HG03378 (cell line): ENCODE results near the gene STK4.

Source experiments
- ATAC-seq: cut with Tn5 transposase; IDR thresholded peaks from one replicate; pipeline ENCODE4 v1.9.1; 2021; ENCODE audit warnings: mild to moderate bottlenecking, moderate library complexity; ENCODE audit not compliant: unreplicated experiment

Gene STK4

DNA sequence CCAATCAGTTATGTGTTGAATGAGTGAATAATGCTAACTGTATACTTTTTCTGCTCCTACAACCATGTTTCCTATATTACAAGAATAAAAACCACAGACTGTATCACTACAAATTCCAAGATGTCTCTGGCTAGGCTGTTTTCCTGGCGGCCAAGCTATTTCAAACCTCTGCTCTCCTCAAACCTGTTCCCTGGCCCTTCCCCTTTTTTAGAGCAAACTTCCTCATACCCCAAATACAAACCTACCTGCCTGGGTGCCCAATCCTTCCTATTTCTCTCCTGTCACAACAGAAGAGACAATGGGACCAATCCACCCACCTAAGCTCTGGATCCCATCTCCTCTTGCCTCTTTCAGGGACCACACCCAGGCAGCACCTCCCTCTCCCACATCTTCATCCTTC lies 13.6 kb upstream of the STK4 start:
- no peak for ATAC-seq

GRCh38 chr20:44954211-44954610 lies 12.1 kb upstream of the STK4 start:
- no peak for ATAC-seq

DNA sequence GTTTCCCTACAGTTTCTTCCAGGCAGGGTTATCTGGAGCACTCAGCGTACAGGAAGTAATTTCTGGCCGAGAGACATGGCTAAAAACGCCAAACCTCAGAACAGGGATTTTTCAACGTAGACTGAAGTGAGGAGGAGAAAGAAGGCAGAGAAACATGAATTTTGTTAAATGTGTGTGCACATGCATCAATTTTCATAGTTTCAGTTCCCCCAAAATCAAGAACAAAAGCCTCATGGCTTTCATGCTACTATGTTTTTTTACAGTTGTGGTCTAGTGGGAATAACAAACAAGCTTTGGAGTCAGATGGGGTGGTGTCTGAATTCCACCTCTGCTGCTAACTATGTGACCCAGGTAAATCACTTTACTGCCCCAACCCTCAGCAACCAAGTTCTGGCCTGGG lies 11.0 kb upstream of the STK4 start:
- ATAC-seq: no peak

DNA sequence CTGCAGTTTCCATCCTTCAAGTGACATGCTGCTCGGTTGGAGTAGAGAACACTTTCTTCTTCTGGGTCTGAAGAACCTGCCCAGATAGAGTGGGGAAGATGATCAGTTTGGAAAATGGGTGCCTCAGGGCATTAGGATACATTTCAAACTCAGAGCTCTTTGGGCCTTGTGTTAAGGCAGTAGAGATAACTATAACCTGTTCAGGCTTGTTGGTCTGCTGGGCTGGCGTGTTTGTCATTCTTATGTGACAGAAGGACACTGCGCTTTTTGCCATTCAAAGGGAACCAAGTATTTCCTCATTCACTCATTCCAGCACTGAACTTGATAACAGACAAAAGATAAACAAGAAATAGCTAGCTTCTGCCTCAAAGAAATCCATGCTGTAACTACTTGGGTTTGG lies 9.9 kb upstream of the STK4 start:
- no peak for ATAC-seq

DNA sequence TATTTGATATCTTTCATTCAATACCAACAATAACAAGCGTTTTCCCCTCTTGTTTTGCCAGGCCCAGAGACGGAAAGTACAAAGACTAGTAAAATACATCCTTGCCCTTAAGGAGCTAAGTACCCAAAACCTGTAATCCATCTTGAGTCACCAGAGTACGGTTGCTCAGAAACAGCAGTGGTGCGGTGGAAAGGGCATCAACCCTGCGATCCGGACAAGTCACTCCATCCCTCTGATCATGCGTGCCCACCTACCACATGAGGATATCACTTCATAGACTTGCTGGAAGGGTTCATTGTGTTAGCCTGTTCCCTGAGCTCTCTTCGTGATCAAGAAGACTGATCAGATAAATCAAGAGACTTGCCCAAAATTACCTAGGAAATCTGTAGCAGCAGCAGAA lies 8.0 kb upstream of the STK4 start:
- ATAC-seq: no peak

DNA sequence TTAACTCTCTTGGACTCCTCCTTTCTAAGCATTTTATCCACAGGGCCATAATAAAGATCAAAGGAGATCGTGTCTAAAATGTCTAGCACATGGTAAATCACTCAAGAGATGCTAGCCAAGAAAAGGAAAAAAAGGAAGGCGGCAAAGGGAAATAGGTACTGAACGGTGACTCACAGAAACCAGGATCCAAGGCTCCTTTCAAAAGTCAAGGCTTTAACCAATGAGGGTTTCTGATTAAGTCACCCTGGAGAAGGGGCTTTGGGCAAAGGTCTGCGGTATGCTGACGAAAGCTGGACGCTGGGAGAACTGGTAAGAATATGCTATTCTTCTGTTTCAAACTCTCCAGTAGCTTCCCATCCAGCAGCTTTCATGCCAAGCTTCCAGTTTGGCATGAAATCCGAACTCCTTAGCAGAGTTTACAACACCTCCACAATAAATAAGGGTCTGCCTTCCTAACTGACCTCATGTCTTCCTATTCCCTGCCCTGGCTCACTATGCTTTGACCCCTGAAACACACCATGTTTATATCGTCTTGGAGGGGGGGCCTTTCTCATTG lies 7.2 kb upstream of the STK4 start:
- ATAC-seq: no peak

- ATAC-seq: no peak
Observed at GRCh38 chr20:44959638-44960102, 6.6 kb upstream of the STK4 start.

DNA sequence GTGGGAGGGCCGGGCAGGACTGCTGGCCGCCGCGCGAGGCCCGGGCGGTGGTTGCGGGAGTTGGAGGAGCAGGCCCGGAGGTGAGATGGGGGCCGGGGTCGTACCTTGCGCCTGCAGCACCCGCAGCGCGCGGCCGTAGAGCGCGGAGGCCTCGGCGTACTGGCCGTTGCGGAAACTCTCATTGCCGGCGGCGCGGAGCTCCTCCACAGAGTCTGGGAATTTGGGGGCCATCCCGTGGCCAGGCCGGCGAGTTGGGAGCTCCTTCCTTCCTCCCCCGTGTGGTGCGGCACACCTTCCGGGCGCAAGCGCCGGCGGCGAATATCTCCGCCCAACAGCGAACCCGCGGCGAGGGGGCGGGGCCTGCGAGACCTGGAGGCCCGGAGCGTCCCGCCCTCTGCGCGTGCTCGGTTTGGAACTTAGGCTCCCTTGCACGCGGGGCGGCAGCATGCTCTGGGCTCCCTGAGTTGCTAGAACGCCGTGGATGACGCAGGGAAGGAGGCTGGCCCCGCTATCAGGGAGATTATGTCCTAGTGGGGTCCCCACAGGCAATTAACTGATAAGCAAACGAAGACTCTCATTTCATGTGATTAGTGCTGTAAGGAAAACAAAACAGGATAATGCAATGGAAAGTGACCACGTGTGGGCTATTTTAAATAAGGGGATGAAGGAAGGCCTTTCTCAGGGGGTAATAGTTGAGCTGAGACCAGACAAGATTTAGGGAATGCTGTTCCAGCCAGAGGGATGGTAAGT lies 6.0 kb upstream of the STK4 start, which contains the start of gene TOMM34:
TSS of gene TOMM34 (minus strand) at position 295 of the 750 bp plus-strand sequence. CDS start at position 231, 64 bp downstream.
- ATAC-seq: peak; percentile 62

DNA sequence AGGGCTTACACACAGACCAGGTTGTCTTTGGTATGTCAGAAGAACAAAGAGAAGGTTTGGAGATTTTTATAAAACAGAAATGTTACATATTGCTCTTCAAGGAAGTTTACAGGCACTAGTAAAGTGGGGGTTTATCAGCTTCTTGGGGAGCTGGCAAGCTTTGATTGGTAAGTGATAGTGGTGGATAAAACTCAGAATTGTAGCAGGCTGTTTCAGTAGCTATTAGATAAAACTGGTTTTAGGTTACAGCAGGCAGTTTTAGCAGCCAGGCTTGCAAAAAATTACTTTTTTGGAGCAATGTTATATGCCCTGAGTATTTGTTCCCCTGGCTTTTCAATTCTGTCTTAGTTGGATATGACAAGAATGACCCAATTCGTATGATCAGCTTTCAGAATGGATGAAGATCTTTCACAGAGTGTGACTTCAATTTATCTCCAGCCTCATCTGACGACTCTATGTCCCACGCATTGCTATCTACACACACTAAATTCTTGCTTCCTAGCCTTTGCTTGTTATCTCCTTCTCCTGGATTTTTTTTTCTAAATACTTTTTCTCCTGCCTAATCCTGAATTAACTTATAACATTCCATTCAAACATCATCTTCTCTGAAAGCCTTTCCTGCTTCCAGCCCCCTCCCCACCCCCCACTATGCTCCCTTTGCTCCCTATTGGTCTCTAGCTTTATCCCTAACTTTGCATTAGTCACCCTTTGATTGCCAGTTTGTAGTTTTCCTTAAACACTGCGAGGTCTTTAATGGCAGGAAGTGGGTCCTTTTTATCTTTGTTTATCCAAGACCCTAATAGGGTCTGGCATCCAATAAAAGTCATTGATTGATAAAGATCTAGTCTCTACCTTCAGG lies 5.1 kb upstream of the STK4 start:
- ATAC-seq: no peak

DNA sequence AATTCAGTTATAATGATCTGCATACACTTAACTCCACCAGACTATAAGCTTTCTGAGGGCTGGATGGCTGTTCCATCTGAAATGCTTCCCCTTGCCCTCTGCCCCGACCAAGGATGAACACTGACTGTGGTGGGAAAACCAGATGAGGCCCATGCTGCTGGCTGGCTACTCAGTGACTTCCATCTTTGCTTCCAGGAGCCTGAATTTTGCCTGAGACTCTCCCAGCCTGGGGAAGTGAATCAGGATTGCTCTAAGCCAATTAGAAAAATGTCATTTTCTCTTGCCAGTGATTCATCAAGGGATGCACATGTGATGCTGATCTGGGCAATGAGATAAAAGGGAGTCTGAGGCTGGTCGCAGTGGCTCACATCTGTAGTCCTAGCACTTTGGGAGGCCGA lies 4.4 kb upstream of the STK4 start:
- no peak for ATAC-seq

DNA sequence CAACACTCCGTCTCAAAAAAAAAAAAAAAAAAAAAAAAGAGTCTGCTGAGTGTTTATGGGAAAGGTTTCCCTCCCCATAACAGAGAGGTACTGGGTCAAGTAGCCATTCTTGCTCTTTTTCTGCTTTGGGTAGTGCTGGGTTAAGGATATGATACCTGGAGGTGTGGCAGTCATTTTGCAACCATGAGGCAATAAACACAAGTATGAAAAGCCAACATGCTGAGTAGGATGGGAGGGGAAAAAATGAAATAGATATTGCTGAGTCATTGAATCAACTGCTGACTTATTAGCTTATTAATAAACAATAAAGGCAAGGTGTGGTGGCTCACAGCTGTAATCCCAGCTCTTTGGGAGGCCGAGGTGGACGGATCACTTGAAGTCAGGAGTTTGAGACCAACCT lies 3.8 kb upstream of the STK4 start:
- no peak for ATAC-seq

DNA sequence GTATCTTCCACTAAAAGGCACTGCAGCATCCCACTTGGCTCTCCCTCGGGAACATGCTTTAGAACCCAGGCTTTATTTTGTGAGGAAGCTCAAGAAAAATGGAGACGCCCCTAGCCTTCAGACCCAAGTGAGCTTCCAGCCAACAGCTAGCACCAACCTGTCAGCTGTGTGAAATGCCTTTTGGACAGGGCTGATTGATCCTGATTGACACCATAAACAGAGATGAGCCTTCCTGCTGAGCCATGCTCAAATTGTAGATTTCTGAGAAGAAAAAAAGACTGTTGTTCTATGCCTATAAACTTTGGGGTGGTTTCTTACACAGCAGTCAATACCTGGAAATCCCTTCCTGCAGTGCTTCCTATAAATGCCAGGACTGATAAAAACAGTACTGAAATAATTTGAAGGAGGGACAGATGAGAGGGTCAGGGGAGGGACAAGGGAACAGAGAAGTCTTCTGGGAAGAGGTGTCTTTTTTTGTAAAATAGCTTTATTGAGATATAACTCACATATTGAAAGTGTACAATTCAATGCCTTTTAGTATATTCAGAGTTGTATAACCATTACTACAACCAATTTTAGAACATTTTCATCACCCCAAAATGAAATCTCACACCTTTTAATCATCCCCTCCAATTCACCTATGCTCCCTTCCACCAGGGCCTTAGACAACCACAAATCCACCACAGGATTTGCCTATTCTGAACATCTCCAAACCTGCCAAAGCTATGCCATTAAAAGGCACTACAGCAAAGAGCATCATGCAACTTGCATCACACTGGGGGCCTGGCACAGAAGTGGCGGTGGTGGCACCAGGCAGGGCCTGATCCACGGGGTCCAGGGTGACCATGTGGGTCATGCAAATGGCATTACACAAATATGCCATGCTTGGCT lies 2.7 kb upstream of the STK4 start:
- no peak for ATAC-seq

DNA sequence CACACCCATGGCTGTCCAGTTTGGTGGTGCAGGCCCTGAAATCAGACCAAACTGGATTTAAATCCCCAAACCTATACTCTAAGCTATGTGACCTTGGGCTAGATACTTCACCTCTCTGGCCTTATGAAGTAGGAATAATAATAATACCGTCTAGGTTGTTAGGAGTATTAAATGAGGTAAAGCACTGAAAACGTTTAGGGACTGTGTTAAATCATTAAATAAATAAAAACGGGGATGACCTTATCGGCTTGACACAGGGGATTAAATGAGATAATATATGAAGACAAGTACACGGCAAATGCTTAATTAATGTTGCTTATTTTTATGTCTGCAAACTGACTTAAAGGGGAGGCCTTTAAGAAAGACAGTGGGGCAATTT lies 672 bp upstream of the STK4 start:
- no peak for ATAC-seq

- ATAC-seq: no peak
Observed at GRCh38 chr20:44967207-44967807, 995 bp downstream of the STK4 start.

GRCh38 chr20:44969300-44969894 lies 3.1 kb downstream of the STK4 start:
- ATAC-seq: no peak

- ATAC-seq: no peak
Observed at GRCh38 chr20:44970243-44970757, 4.0 kb downstream of the STK4 start.

DNA sequence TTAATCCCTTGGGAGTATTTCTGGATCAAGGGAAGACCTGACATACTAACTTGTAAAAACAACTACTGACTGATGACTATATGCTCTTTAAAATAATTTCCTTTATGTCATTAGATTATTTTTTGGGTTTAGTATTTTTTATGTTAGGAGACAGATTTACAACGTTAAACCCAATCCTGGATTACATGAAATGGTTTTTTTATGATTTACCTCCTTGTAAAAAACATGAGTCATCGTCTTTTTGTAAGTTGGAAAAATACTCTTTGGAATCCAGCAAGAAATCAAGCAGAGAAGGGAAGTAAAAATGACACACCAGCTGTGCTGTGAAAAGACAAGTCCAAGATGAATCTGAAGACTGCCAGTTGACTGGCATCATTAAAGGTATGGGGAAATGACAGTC lies 6.7 kb downstream of the STK4 start:
- ATAC-seq: no peak

GRCh38 chr20:44976698-44977097 lies 10.4 kb downstream of the STK4 start:
- ATAC-seq: no peak

- ATAC-seq: peak; percentile 84
Observed at GRCh38 chr20:44979090-44979621, 12.8 kb downstream of the STK4 start.
